HL-60 (cell line): ENCODE data around the gene CPNE4.

Experiments
- DNase-seq, 2 experiments: peaks; one replicate each; pipeline ENCODE4 v3.0.0-alpha.2; 2010 to 2020; ENCODE audit warnings: low read depth in 1 of 2, low spot score in 1 of 2
- H3K27ac ChIP-seq: fragments of 250-450 bp; sonication (Bioruptor Pico); replicated peaks from 2 replicates; pipeline ENCODE4 v1.5.1; 2020; ENCODE audit warnings: mild to moderate bottlenecking, moderate library complexity
- H3K27me3 ChIP-seq: fragments of 250-450 bp; sonication (Bioruptor Pico); 2 replicates; pipeline ENCODE4 v1.5.1; 2021; ENCODE audit warnings: mild to moderate bottlenecking, moderate library complexity; ENCODE audit not compliant: insufficient read depth, poor library complexity, severe bottlenecking
- H3K4me3 ChIP-seq: replicated peaks from 2 replicates; pipeline ENCODE4 v1.5.1; 2011; ENCODE audit warnings: mild to moderate bottlenecking, control low read depth, low read length; ENCODE audit not compliant: insufficient read depth
- CTCF ChIP-seq: IDR thresholded peaks from one replicate; pipeline ENCODE4 v1.5.1; 2011; ENCODE audit warnings: low read length, control low read depth, inconsistent platforms; ENCODE audit not compliant: insufficient read depth
- GABPA ChIP-seq: IDR thresholded peaks from 2 replicates; pipeline ENCODE4 v1.6.1; 2012; ENCODE audit warnings: low read depth
- POLR2AphosphoS5 ChIP-seq: IDR thresholded peaks from 2 replicates; pipeline ENCODE4 v1.6.1; 2012; ENCODE audit warnings: low read depth
- SPI1 ChIP-seq: IDR thresholded peaks from 2 replicates; pipeline ENCODE4 v1.6.1; 2012; ENCODE audit warnings: low read depth, mild to moderate bottlenecking, borderline replicate concordance
- TF ChIP-seq, protein P1 (sequence below): IDR thresholded peaks from 2 replicates; pipeline ENCODE4 v1.6.1; 2012; ENCODE audit warnings: low read depth; ENCODE audit not compliant: insufficient replicate concordance

CPNE4 gene

DNA sequence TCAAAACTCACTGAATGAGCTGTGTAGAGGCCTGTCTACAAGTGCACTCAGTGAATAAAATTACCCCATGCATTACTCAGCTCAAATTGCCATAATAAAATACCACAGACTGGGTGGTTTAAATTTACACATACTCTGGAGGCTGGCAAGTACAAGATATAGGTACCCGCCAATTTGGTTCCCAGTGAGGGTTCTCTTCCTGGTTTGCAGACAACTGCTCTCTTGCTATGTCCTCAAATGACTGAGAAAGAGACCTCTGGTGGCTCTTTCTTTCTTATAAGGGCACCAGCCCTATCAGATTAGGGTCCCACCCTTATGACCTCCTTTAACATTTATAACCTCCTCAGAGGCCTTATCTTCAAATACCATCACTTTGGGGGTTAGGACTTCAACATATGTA, 237.0 kb downstream of the CPNE4 start:
- no peak for DNase-seq
- Histone ChIP-seq H3K4me3 (no peak overlapping the region), H3K27ac (no peak overlapping the region), H3K27me3 (no peaks in the 10 kb centered on the region)
- TF ChIP-seq CTCF (no peak), GABPA (no peak), SPI1 (no peak), POLR2AphosphoS5 (no peak)
- TF ChIP-seq, protein P1, sequence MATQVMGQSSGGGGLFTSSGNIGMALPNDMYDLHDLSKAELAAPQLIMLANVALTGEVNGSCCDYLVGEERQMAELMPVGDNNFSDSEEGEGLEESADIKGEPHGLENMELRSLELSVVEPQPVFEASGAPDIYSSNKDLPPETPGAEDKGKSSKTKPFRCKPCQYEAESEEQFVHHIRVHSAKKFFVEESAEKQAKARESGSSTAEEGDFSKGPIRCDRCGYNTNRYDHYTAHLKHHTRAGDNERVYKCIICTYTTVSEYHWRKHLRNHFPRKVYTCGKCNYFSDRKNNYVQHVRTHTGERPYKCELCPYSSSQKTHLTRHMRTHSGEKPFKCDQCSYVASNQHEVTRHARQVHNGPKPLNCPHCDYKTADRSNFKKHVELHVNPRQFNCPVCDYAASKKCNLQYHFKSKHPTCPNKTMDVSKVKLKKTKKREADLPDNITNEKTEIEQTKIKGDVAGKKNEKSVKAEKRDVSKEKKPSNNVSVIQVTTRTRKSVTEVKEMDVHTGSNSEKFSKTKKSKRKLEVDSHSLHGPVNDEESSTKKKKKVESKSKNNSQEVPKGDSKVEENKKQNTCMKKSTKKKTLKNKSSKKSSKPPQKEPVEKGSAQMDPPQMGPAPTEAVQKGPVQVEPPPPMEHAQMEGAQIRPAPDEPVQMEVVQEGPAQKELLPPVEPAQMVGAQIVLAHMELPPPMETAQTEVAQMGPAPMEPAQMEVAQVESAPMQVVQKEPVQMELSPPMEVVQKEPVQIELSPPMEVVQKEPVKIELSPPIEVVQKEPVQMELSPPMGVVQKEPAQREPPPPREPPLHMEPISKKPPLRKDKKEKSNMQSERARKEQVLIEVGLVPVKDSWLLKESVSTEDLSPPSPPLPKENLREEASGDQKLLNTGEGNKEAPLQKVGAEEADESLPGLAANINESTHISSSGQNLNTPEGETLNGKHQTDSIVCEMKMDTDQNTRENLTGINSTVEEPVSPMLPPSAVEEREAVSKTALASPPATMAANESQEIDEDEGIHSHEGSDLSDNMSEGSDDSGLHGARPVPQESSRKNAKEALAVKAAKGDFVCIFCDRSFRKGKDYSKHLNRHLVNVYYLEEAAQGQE: no peak

- H3K4me3 ChIP-seq: no peak overlapping the region
- TF ChIP-seq, protein P1: no peak
- peak; percentile 76 for TF ChIP-seq POLR2AphosphoS5
- no peak for TF ChIP-seq CTCF
- TF ChIP-seq GABPA: no peak
- TF ChIP-seq SPI1: 0 out of 2 replicates have a peak, but pooled peaks have one; percentile 12
- no peak overlapping the region for H3K27ac ChIP-seq
- no peaks in the 10 kb centered on the region for H3K27me3 ChIP-seq
- DNase-seq: peak in 1 of 2 experiments; percentile 55
Measured at GRCh38 chr3:131796558-131797198, 238.1 kb downstream of the CPNE4 start.

- H3K4me3 ChIP-seq: no peak overlapping the region
- DNase-seq: no peak
- no peaks in the 10 kb centered on the region for H3K27me3 ChIP-seq
- H3K27ac ChIP-seq: no peak overlapping the region
- TF ChIP-seq CTCF: no peak
Measured at GRCh38 chr3:131796111-131796510, 238.7 kb downstream of the CPNE4 start.
